ENCODE data around the gene C3orf70. TPM values are rescaled to one million over a fixed set of nuclear protein-coding genes. Genes with fewer than 3 reads are reported as not detected.
"Not testable (repeated sequence)": the region's sequence is repeated elsewhere in the genome, so short reads cannot be mapped to it uniquely, and the experiment has no call there.

The C3orf70 gene
- total RNA-seq, 1 donor from 2014 or later: 1.4 TPM

DNA sequence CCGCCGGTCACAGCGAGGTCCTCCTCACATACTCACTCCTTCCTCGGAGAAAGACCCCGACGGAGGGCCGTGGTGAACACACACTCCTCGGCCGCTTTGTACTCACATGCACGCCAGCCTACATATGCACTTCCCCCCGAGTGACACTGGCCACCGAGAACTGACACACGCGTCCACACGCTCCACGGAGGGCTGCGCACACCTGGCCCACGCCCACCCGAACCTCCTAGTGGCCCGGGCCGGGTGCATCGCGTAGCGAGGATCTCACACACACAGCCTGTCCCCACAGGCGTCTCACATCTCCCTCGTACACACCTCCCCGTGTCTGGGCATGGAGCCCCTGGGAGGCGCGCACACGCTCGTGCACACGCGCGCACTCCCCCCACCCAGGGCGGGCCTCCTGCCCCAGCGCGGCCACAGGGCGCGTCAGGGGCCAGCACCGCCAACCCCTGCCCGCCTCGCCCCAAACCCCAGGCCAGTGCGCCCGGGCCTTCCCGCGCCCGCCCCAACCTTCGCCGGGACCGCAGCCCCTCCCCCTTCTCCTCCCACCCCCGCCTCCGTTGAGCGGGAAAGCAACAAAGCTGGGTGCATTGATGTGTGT lies 411 bp upstream of the C3orf70 start:
- DNase-seq (no peak), ATAC-seq (peak; percentile 39)
- intact Hi-C loops (cut with micrococcal nuclease): no loop called here

DNA sequence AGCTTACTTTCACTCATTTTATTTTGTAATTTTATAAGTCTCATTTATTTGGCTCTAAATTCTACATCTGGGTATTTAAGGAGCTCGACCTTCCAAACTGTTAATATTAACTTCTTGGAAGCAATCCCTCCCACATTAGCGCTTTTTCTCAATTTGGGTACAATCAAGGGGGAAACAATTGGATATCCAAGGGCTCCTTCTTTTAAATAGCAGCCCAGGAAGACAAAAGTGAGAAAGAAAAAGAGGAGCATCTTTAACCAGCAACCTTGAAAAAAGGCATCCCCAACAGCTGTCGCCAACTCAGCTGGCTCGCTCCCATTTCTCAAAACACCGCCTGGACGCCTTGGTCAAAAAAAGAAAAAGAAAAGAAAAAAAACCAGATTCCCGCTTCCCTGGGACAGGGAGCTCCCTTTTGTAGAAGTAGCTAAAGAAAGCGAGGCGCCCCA lies 873 bp downstream of the C3orf70 start:
- ATAC-seq (no peak), DNase-seq (no peak)
- intact Hi-C loops (cut with micrococcal nuclease): no loop called here

DNA sequence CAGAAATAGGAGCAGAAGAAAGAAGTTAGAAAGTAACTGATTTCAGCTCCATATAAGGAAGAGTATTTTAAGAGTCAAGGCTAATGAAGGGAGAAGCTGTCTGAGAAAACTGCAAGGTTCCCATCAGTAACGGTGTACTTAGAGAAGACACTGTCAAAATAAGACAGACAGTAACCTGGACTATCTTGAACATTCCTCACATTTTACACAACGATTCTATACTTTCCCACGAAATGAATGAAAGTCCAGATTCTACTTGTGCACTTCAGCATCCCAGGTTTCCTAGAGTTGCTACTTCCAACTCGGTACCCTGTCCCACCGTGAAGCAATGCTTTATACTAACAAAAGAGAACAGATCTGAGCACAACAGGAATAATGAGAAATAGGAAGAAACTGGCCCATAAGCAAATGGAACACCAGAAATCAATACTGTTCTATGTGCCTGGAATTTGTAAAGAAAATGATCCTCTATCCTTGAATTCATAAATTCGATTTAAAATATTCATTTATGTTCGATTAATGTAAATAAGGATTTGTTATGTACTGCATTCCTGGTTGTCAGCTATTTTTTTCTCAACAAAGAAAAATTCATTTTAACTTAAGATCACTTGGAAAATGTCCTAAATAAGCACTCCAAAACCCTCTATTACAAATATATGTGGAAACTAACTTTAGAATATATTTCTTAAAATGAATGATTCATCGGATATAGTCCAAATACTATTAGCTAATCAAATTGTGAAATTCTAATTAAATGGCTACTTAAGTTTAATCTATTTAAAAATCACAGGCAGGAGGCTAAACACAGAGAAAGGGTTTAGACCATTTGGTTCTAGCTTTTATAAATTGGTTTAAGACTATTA lies 1.5 kb downstream of the C3orf70 start:
- DNase-seq (no peak), ATAC-seq (no peak)
- intact Hi-C loops (cut with micrococcal nuclease): no loop called here

DNA sequence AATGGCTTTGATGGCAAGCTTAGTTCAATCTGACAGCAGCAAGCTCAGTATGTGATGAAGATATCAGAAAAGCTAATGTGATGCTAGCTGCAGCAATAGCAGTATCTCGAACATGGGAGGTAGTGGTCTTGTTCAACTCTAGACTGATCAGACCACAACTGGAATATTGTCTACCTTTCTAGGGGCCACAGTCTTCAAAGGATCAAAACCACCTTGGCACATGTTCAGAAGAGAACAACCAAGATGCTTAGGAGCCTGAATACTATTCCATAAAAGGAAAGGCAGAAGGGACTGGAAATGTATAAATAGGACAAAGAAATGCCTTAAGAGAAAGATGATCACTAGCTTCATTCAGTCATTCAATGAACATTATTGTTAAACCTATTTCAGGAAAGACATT lies 2.3 kb downstream of the C3orf70 start:
- DNase-seq (no peak), ATAC-seq (no peak)
- intact Hi-C loops (cut with micrococcal nuclease): no loop called here

GRCh38 chr3:185149591-185149990 lies 3.3 kb downstream of the C3orf70 start:
- DNase-seq (no peak), ATAC-seq (peak; percentile 7)
- intact Hi-C loops (cut with micrococcal nuclease): no loop called here

DNA sequence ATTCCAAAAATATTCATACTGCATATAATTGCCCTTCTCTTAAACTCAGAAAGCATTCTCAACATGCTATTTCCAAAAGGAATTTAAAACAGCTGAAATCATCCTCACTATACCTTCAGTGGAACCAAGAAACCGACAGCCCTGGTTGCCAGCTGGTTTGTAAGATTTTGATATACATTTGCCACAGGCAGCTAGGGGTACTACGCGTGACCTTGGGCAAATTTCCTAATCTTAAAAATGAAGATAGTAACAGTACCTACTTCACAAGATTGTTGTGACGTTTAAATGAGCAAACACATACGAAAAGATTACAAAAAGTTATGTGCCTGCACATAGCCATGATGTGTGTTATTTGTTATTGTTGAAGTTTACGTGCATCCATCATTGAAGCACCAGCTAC lies 7.3 kb downstream of the C3orf70 start:
- intact Hi-C loops (cut with micrococcal nuclease): no loop called here
- no peak for ATAC-seq
- no peak for DNase-seq

DNA sequence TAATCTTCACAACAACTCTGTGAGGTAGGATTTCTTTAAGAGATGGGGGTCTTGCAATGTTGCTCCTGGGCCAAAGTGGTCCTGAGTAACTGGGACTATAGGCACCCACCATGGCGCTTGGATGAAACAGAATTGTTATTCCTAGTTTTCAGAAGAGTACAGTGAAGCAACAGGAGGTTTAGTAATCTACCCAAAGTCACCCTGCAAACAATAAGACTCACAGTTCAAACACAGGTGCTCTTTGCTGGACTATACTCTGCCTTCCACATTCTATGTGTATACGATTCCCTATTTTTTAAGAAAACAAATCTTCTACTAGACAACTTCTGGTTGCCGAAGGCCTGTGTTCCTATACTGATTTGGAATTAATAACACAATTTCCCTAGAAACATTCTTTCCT lies 8.1 kb downstream of the C3orf70 start:
- intact Hi-C loops (cut with micrococcal nuclease): no loop called here
- DNase-seq: no peak
- ATAC-seq: no peak

- no peak for DNase-seq
- intact Hi-C loops (cut with micrococcal nuclease): no loop called here
- no peak for ATAC-seq
These were observed 15.0 kb downstream of the C3orf70 start for GRCh38 chr3:185137821-185138220.

DNA sequence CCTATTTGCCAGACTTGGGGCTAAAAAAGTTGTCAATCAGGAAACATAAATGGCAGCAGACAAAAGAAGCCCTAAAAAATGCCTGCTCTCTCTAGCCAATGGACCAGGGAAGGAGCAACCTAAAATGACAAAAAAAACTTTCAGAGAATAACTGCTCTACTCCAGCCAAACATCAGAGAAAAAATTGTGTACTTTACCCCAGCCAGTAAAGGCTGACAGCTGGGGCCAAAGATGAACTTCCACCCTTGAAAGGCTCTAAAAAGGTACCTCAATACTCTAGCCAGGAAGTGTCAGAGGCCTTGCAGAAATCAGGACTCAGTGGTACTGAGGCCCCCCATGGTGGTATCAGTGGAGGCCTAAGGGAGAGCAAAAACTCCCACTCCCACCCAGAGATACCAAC lies 18.4 kb downstream of the C3orf70 start:
- ATAC-seq (no peak), DNase-seq (no peak)
- intact Hi-C loops (cut with micrococcal nuclease): no loop called here

- ATAC-seq (no peak), DNase-seq (no peak)
- intact Hi-C loops (cut with micrococcal nuclease): no loop called here
These were observed 21.1 kb downstream of the C3orf70 start for GRCh38 chr3:185131602-185132256.

GRCh38 chr3:185129083-185129482 lies 23.8 kb downstream of the C3orf70 start:
- DNase-seq (no peak), ATAC-seq (no peak)
- intact Hi-C loops (cut with micrococcal nuclease): no loop called here

DNA sequence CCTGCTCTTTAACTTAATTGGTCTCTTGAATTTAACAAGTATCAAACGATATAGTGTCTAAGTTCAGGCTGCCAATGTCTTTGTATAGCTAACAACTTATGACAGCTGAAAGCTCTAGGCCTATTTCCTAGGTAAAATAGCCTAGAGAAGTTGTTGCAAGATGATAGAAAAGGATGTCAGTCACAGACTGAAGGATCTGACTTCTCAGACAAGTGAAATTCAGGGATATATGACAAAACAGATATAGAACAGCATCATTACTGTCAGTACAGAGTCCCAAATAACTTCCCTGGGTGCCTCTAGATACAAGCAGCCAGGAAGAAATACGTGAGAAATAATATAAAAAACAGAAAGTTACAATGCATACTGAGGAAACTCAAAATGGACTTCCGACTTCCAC lies 26.7 kb downstream of the C3orf70 start:
- no peak for ATAC-seq
- intact Hi-C loops (cut with micrococcal nuclease): no loop called here

GRCh38 chr3:185120126-185120525 lies 32.7 kb downstream of the C3orf70 start:
- intact Hi-C loops (cut with micrococcal nuclease): no loop called here
- DNase-seq (no peak), ATAC-seq (no peak)

More for the DNA sequence above, 26.7 kb downstream of the C3orf70 start:
- no peak for DNase-seq

GRCh38 chr3:185115371-185115770 lies 37.5 kb downstream of the C3orf70 start:
- ATAC-seq (no peak), DNase-seq (no peak)
- intact Hi-C loops (cut with micrococcal nuclease): no loop called here

DNA sequence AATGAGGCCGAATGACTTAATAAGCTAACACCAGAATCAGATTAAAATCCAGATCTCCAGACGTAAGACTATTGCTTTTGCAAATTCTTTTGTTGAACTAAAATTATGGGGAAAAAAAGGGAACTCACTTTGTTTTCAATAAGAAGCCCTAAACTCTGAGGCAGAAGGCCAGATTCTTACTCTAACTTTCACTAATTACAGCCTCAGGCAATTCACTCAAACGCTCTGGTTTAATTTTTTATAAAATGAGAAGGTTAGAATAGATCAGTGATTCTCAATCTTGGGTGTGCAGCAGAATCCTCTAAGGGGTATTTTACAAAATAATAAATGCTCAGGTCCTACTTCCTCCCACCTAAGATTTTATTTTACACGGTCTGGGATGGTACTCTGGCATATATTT lies 38.1 kb downstream of the C3orf70 start:
- intact Hi-C loops (cut with micrococcal nuclease): no loop called here
- ATAC-seq (no peak), DNase-seq (no peak)

DNA sequence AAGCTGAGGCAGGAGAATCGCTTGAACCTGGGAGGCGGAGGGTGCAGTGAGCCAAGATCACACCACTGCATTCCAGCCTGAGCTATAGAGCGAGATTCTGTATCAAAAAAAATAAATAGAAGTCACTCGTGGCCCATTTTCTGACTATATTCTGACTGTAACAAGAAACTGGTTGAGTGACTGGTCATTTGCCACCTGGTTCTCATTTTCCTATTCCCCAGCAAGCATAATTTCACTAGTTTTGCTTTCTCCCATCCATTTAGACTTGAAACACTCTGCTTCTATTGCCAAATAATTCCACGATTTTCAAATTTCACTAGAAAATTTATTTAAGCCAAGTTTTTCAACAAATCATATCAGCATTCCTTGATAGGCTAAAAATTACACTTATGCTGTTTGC lies 40.7 kb downstream of the C3orf70 start:
- DNase-seq: no peak
- intact Hi-C loops (cut with micrococcal nuclease): no loop called here
- ATAC-seq: no peak

GRCh38 chr3:185109012-185109411 lies 43.8 kb downstream of the C3orf70 start:
- intact Hi-C loops (cut with micrococcal nuclease); ATAC-seq; DNase-seq: not testable (repeated sequence)

- ATAC-seq; intact Hi-C loops (cut with micrococcal nuclease): not testable (repeated sequence)
- DNase-seq: peak; percentile 28
These were observed 46.5 kb downstream of the C3orf70 start for GRCh38 chr3:185106256-185106890.

- ATAC-seq: no peak
- intact Hi-C loops (cut with micrococcal nuclease): no loop called here
- DNase-seq: no peak
These were observed 49.3 kb downstream of the C3orf70 start for GRCh38 chr3:185103359-185104127.

All from left ventricle myocardium superior (tissue), 1 donor.